Measurements from ENCODE around the gene NFKBIZ. TPM values are rescaled to one million over a fixed set of nuclear protein-coding genes. Genes with fewer than 3 reads are reported as not detected.

Gene NFKBIZ
- polyA plus RNA-seq, 1 experiment, result 27.3 TPM

- ChIA-PET POLR2A (interaction anchor here (1.0 kb wide), 1 partner anchor 33 kb away, joined by 3 read pairs; the partner anchor contains the start of gene NFKBIZ), CTCF (interaction anchor here (0.8 to 3.6 kb wide), 6 partner anchors 7 to 412 kb away, joined by 3 to 33 read pairs (median 5); no protein-coding TSS in a partner anchor)
- Histone ChIP-seq H3K27me3 (ENCODE audit: control insufficient read depth, insufficient read depth, low read length) (no peaks in the 10 kb centered on the region), H3K27ac (ENCODE audit: low read depth, low read length) (no peak overlapping the region), H3K9me3 (ENCODE audit: control insufficient read depth, insufficient read depth, low read length) (no peaks in the 10 kb centered on the region), H3K4me3 (ENCODE audit: low read depth, low read length) (no peak overlapping the region)
- DNase-seq (ENCODE audit: low read depth, low spot score), result no peak
- TF ChIP-seq, protein P1, sequence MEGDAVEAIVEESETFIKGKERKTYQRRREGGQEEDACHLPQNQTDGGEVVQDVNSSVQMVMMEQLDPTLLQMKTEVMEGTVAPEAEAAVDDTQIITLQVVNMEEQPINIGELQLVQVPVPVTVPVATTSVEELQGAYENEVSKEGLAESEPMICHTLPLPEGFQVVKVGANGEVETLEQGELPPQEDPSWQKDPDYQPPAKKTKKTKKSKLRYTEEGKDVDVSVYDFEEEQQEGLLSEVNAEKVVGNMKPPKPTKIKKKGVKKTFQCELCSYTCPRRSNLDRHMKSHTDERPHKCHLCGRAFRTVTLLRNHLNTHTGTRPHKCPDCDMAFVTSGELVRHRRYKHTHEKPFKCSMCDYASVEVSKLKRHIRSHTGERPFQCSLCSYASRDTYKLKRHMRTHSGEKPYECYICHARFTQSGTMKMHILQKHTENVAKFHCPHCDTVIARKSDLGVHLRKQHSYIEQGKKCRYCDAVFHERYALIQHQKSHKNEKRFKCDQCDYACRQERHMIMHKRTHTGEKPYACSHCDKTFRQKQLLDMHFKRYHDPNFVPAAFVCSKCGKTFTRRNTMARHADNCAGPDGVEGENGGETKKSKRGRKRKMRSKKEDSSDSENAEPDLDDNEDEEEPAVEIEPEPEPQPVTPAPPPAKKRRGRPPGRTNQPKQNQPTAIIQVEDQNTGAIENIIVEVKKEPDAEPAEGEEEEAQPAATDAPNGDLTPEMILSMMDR (IDR thresholded peaks at IDR 0.05; ENCODE audit: low read depth, low read length), result no peak
Observed at GRCh38 chr3:101816215-101817149, 32.8 kb upstream of the NFKBIZ start.

GRCh38 chr3:101817992-101818391 lies 31.3 kb upstream of the NFKBIZ start:
- POLR2A ChIA-PET, result interaction anchor here (0.7 to 1.0 kb wide), 2 partner anchors 10 to 31 kb away, joined by 3 read pairs; partner anchors contain the start of gene NFKBIZ
- DNase-seq (ENCODE audit: low read depth, low spot score), result no peak
- Histone ChIP-seq H3K4me3 (ENCODE audit: low read depth, low read length) (no peak overlapping the region), H3K9me3 (ENCODE audit: control insufficient read depth, insufficient read depth, low read length) (no peaks in the 10 kb centered on the region), H3K27me3 (ENCODE audit: control insufficient read depth, insufficient read depth, low read length) (no peaks in the 10 kb centered on the region), H3K27ac (ENCODE audit: low read depth, low read length) (no peak overlapping the region)
- TF ChIP-seq, protein P1 (IDR thresholded peaks at IDR 0.05; ENCODE audit: low read depth, low read length), result no peak
- CTCF ChIA-PET, result interaction anchor here (0.7 to 3.6 kb wide), 8 partner anchors 9 to 411 kb away, joined by 3 to 33 read pairs (median 6); no protein-coding TSS in a partner anchor

DNA sequence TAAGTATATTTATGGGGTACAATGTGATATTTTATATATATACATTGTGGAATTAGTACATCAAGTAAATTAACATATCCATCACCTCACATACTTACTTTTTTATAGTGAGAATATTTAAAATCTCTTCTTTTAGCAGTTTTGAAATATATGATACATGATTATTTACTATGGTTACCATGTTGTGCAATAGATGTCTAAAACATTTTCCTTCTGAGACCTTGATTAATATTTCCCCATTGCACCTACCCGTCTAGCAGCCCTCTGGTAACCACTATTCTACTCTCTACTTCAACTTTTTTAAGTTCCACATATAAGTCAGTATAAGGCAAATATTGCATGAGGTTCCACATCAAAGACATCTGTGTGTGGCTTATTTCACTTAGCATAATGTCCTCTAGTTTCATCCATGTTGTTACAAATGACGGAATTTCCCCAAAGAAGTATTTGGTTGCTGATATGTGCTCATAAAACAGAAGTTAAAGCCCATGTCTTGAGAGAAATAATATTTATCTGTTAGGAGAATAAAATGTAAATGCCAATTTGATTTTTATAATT lies 29.6 kb upstream of the NFKBIZ start:
- ChIA-PET CTCF (interaction anchor here (1.2 to 6.0 kb wide), 2 partner anchors 17 to 406 kb away, joined by 4 to 51 read pairs; no protein-coding TSS in a partner anchor), POLR2A (no interaction called here)
- no peaks in the 10 kb centered on the region for H3K27me3 ChIP-seq (ENCODE audit: control insufficient read depth, insufficient read depth, low read length)
- DNase-seq (ENCODE audit: low read depth, low spot score), result no peak
- no peak overlapping the region for H3K27ac ChIP-seq (ENCODE audit: low read depth, low read length)
- TF ChIP-seq, protein P1 (IDR thresholded peaks at IDR 0.05; ENCODE audit: low read depth, low read length), result no peak
- no peak overlapping the region for H3K4me3 ChIP-seq (ENCODE audit: low read depth, low read length)
- H3K9me3 ChIP-seq (ENCODE audit: control insufficient read depth, insufficient read depth, low read length), result no peaks in the 10 kb centered on the region

DNA sequence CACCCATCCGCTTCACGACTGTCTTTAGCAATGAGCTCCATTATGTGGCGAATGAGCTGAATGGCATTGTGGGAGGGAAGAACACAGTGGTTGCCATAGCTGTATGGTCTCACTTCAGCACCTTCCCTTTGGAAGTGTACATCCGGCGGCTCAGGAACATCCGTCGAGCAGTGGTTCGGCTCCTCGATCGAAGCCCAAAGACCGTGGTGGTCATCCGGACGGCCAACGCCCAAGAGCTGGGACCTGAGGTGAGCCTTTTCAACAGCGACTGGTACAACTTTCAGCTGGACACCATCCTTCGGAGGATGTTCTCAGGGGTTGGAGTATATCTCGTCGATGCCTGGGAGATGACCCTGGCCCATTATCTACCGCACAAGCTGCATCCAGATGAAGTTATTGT lies 27.8 kb upstream of the NFKBIZ start:
- CTCF ChIA-PET, result interaction anchor here (1.2 to 6.0 kb wide), 6 partner anchors 9 to 408 kb away, joined by 5 to 51 read pairs (median 10); no protein-coding TSS in a partner anchor

More for the DNA sequence above, 27.8 kb upstream of the NFKBIZ start:
- Histone ChIP-seq H3K9me3 (ENCODE audit: control insufficient read depth, insufficient read depth, low read length) (no peaks in the 10 kb centered on the region), H3K27ac (ENCODE audit: low read depth, low read length) (no peak overlapping the region), H3K27me3 (ENCODE audit: control insufficient read depth, insufficient read depth, low read length) (no peaks in the 10 kb centered on the region), H3K4me3 (ENCODE audit: low read depth, low read length) (no peak overlapping the region)
- DNase-seq (ENCODE audit: low read depth, low spot score), result no peak
- POLR2A ChIA-PET, result interaction anchor here (1.2 kb wide), 1 partner anchor 28 kb away, joined by 5 read pairs; the partner anchor contains the start of gene NFKBIZ
- TF ChIP-seq, protein P1 (IDR thresholded peaks at IDR 0.05; ENCODE audit: low read depth, low read length), result no peak

Data from AG04450 (cell line).